Epithelial cell of prostate (primary cell): ENCODE results near the gene RNF152.
"Not testable (repeated sequence)": the region's sequence is repeated elsewhere in the genome, so short reads cannot be mapped to it uniquely, and the experiment has no call there.

Source experiments
- DNase-seq: peaks from one replicate; pipeline ENCODE4 v3.0.0-alpha.2; 2011; ENCODE audit warnings: low read depth, low spot score
- H3K27ac ChIP-seq: fragments of 450-650 bp; 2 replicates; pipeline ENCODE4 v1.5.1; 2017; ENCODE audit warnings: mild to moderate bottlenecking

Gene RNF152

GRCh38 chr18:61824733-61825363, 68.0 kb downstream of the RNF152 start:
- no peak for DNase-seq
- H3K27ac ChIP-seq = no peak overlapping the region

- no peak for DNase-seq
- H3K27ac ChIP-seq = no peak overlapping the region
Measured at GRCh38 chr18:61823595-61823994, 69.2 kb downstream of the RNF152 start.

DNA sequence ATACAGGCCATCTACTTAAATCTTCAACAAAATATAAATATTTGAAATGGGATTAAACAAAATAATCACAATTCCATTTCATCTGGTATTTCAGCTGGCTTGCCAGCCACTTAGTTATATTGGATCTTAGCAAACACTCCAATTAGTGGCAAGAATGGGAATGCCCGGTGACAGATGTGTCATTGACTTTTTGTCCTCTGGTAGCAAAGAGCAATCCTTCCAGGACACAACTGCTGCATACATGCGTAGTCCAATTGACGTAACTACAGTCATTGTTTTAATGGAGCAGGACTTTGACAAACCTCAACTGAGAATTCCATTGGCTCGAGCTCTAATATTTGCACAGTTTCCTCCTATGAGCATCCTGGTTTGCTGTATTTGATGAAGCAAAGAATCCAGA, 69.9 kb downstream of the RNF152 start:
- no peak for DNase-seq
- no peak overlapping the region for H3K27ac ChIP-seq

DNA sequence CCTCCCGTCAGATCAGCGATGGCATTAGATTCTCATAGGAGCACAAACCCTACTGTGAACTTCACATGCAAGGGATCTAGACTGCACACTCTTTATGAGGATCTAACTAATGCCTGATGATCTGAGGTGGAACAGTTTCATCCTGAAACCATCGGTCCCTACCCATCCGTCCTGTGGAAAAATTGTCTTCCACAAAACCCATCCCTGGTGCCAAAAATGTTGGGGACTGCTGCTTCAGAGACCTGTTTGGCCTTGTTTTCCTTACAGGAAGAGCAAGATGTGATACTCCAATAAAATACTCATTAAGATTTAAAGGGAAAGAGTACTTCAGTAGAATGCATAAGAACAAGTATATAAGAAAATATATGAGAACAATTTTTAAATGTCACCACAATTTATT, 71.1 kb downstream of the RNF152 start:
- DNase-seq = no peak
- no peak overlapping the region for H3K27ac ChIP-seq

- DNase-seq = no peak
- H3K27ac ChIP-seq = peak overlapping the region; percentile 5
Measured at GRCh38 chr18:61820882-61821281, 71.9 kb downstream of the RNF152 start.

GRCh38 chr18:61817086-61817485, 75.7 kb downstream of the RNF152 start:
- DNase-seq = no peak
- H3K27ac ChIP-seq = no peak overlapping the region

DNA sequence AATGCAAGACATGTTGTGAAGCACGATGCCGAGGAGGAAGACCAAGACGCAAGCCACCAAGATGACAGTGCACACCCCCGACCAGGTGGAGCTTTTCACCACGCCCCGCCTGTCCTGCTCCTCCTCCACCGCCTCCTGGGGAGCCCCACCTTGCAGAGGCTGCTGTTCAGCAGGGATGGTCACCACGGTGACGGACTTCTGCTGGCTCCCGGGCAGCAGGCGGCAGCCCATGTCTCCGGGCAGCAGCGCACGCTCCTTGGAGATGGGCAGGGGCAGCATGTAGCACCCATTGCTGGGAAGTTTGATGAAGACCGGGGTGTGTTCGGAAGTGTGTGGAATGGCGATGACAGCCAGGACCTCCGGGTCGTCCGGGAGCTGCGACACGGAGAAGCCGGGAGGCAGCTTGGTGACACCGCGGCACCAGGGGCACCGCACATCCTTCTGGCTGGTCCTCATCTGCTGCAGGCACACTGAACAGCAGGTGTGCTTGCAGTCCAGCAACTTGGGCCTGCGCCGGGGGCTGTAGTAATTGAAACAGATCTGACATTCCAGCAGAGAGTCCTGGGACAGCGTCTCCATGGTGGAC, 76.8 kb downstream of the RNF152 start:
- no peak overlapping the region for H3K27ac ChIP-seq
- no peak for DNase-seq

DNA sequence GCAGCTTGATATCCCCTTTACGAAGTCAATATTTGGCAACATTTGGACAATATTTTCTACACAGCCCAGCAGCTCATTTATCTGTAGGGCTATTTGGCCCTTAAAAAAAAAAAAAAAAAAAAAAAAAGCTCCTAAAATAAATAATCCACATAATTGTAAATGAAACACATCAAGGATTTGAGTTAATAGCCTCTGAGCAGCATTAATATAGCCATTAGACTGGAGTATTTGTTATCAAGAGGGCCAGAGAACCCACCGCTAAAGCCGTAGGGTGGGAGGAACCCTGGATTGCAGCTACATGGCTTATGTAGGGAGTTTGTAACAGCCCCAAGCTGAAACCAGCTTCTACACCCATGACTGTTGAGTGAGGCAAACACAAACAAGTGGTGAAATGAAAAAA, 84.5 kb downstream of the RNF152 start:
- no peak for DNase-seq
- H3K27ac ChIP-seq = no peak overlapping the region

GRCh38 chr18:61803393-61803792, 89.4 kb downstream of the RNF152 start:
- no peak for DNase-seq
- H3K27ac ChIP-seq = no peak overlapping the region

- no peak for DNase-seq
- H3K27ac ChIP-seq = no peak overlapping the region
Measured at GRCh38 chr18:61797696-61798590, 94.9 kb downstream of the RNF152 start.

DNA sequence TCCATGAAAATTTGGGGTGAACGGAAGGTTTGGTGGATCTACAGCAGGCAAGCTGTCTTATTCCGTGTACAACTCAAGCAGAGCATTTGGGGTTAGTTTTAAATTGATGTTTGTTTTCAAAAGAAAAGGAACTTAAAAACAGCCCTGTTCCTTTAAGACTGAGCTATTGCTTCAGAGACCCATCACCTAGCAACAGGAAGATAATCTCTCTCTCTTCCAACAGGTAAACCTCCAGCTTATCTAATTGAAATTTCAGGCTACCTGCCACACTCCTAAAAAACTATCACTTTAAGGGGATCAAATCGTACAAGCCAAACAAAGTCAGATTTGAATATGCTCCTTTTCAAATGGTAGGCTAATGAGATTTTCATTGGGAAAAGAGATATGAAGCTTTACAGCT, 101.8 kb downstream of the RNF152 start:
- DNase-seq = no peak
- H3K27ac ChIP-seq = no peak overlapping the region

GRCh38 chr18:61787011-61787670, 105.7 kb downstream of the RNF152 start:
- not testable (repeated sequence) for H3K27ac ChIP-seq, DNase-seq

DNA sequence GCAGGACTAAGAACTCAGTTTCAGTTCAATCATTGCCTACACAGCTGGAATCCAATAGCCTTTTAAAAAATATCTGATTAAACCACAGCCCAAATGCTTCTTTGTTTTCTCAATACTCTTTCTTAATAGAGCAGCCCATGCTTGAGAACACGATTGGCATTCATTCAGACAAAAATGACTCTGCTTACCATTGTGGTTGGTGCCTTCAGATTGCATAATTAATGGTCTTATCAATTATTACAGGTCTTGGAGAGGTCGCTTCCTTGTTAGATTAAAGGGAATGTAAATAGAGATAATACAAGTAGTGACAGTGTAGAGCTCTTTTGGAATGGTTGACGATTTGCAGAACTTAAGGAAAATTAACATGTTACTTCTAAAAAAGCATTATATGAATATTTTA, 107.2 kb downstream of the RNF152 start:
- DNase-seq = no peak
- H3K27ac ChIP-seq = no peak overlapping the region

GRCh38 chr18:61784834-61785233, 108.0 kb downstream of the RNF152 start:
- no peak for DNase-seq
- no peak overlapping the region for H3K27ac ChIP-seq

DNA sequence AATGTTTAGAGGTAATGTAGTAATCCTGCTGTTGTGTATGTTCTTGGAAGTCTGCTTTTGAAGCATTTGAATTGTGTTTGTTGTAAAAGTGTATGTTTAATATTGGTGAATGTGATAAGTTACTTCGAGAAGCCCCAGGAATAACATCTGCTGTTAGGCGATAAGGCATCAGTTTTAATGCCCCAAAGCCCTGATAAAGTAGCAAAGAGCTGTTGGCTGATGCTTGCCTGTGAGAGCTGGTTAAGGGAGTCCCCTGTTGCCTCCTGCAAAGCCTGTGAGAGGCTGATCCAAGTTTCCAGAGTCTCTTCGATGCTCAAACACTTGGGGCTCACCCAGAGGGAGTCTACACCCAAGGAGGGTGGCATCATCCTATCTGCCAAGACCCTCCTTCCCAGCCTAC, 110.3 kb downstream of the RNF152 start:
- DNase-seq = no peak
- H3K27ac ChIP-seq = no peak overlapping the region

GRCh38 chr18:61776201-61776600, 116.6 kb downstream of the RNF152 start:
- H3K27ac ChIP-seq, DNase-seq: not testable (repeated sequence)

- no peak for DNase-seq
- no peak overlapping the region for H3K27ac ChIP-seq
Measured at GRCh38 chr18:61774846-61775245, 118.0 kb downstream of the RNF152 start.

GRCh38 chr18:61772293-61772848, 120.4 kb downstream of the RNF152 start:
- H3K27ac ChIP-seq = no peak overlapping the region
- no peak for DNase-seq

GRCh38 chr18:61771861-61772260, 120.9 kb downstream of the RNF152 start:
- DNase-seq = no peak
- no peak overlapping the region for H3K27ac ChIP-seq

- no peak for DNase-seq
- no peak overlapping the region for H3K27ac ChIP-seq
Measured at GRCh38 chr18:61770279-61770678, 122.5 kb downstream of the RNF152 start.
